Smooth muscle cell (in vitro differentiated cells): ENCODE measurements around the gene RNF114. TPM values are rescaled to one million over a fixed set of nuclear protein-coding genes. Genes with fewer than 3 reads are reported as not detected.

ENCODE experiments used
- DNase-seq: peaks from one replicate; lab custom pipeline; 2025; ENCODE audit not compliant: unreplicated experiment; lab: John Stamatoyannopoulos, UW
- H2AFZ ChIP-seq: fragments of 200-600 bp; sonication (generic); 2 replicates; pipeline ENCODE4 v1.6.0; 2016; ENCODE audit warnings: antibody characterized with exemption, low read depth, mild to moderate bottlenecking
- H3F3A ChIP-seq: fragments of 200-600 bp; sonication (generic); 2 replicates; pipeline ENCODE4 v1.6.0; 2017; ENCODE audit warnings: antibody characterized with exemption, low read depth
- H3K27ac ChIP-seq: fragments of 200-600 bp; sonication (generic); 2 replicates; pipeline ENCODE4 v1.5.1; 2016; ENCODE audit warnings: low read depth, mild to moderate bottlenecking
- H3K27me3 ChIP-seq: fragments of 200-600 bp; sonication (generic); 2 replicates; pipeline ENCODE4 v1.6.1; 2016; ENCODE audit warnings: low read depth, mild to moderate bottlenecking
- H3K36me3 ChIP-seq: fragments of 200-600 bp; sonication (generic); 2 replicates; pipeline ENCODE4 v1.5.1; 2016; ENCODE audit warnings: low read depth
- H3K4me1 ChIP-seq: fragments of 200-600 bp; sonication (generic); 2 replicates; pipeline ENCODE4 v1.5.1; 2016; ENCODE audit warnings: low read depth
- H3K4me2 ChIP-seq: fragments of 200-600 bp; sonication (generic); 2 replicates; pipeline ENCODE4 v1.6.0; 2016; ENCODE audit warnings: mild to moderate bottlenecking
- H3K4me3 ChIP-seq: fragments of 200-600 bp; sonication (generic); 2 replicates; pipeline ENCODE4 v1.5.1; 2016; ENCODE audit warnings: mild to moderate bottlenecking
- H3K79me2 ChIP-seq: fragments of 200-600 bp; sonication (generic); 2 replicates; pipeline ENCODE4 v1.6.0; 2016; ENCODE audit warnings: low read depth, mild to moderate bottlenecking
- H3K9ac ChIP-seq: fragments of 200-600 bp; sonication (generic); 2 replicates; pipeline ENCODE4 v1.6.0; 2016; ENCODE audit warnings: low read depth
- H3K9me3 ChIP-seq: fragments of 200-600 bp; sonication (generic); replicated peaks from 2 replicates; pipeline ENCODE4 v1.5.1; 2016; ENCODE audit warnings: low read depth
- H4K20me1 ChIP-seq: fragments of 200-600 bp; sonication (generic); 2 replicates; pipeline ENCODE4 v1.6.0; 2016; ENCODE audit warnings: low read depth
- CTCF ChIP-seq: fragments of 200-600 bp; sonication (generic); IDR thresholded peaks from 2 replicates; pipeline ENCODE4 v1.5.1; 2017; ENCODE audit warnings: borderline replicate concordance, mild to moderate bottlenecking, antibody characterized with exemption; ENCODE audit not compliant: insufficient read depth, poor library complexity, severe bottlenecking
- WGBS: methylation state at CpG from one replicate; pipeline ENCODE4 v1.1.7; 2016; ENCODE audit warnings: low lambda C conversion rate; 5-methylcytosine and 5-hydroxymethylcytosine counted together
- polyA plus RNA-seq: library from polyadenylated mRNA; unstranded; fragments of >200 nt; fragmentation: Nextera tagmentation; extraction: Ambion mirVana; gene quantifications from 2 replicates; pipeline ENCODE4 v1.2.1, GENCODE V29; 2016
- total RNA-seq: library from RNA; depleted of rRNA; stranded (reverse); fragments of >200 nt; gene quantifications from 2 replicates; pipeline ENCODE4 v1.2.3, GENCODE V29; 2014

Gene RNF114
- total and polyA plus RNA-seq, 2 experiments from 2014 or later: 54.2 to 80.5 TPM

GRCh38 chr20:49983123-49983847, 47.1 kb downstream of the RNF114 start:
- H3K27ac ChIP-seq: peak overlapping the region; percentile 13
- no peak overlapping the region for H2AFZ ChIP-seq
- WGBS: 15% methylated on average over 16 of the region's 24 CpGs
- H3K79me2 ChIP-seq: peaks cover 39% of the 10 kb centered on the region
- no peak for TF ChIP-seq CTCF
- H3K27me3 ChIP-seq: no peaks in the 10 kb centered on the region
- peaks cover 39% of the 10 kb centered on the region for H4K20me1 ChIP-seq
- peak overlapping the region; percentile 93 for H3K4me2 ChIP-seq
- no peaks in the 10 kb centered on the region for H3K9me3 ChIP-seq
- no peak for DNase-seq
- H3K9ac ChIP-seq: peak overlapping the region; percentile 75
- no peaks in the 10 kb centered on the region for H3K36me3 ChIP-seq
- H3K4me3 ChIP-seq: peak overlapping the region; percentile 77
- H3K4me1 ChIP-seq: peaks cover 40% of the 10 kb centered on the region
- H3F3A ChIP-seq: peaks cover 27% of the 10 kb centered on the region

GRCh38 chr20:49983848-49984408, 47.7 kb downstream of the RNF114 start:
- H3K4me1 ChIP-seq: peaks cover 44% of the 10 kb centered on the region
- peaks cover 39% of the 10 kb centered on the region for H4K20me1 ChIP-seq
- no peak for TF ChIP-seq CTCF
- H2AFZ ChIP-seq: no peak overlapping the region
- no peaks in the 10 kb centered on the region for H3K27me3 ChIP-seq
- H3K4me2 ChIP-seq: peak overlapping the region; percentile 93
- peaks cover 39% of the 10 kb centered on the region for H3K79me2 ChIP-seq
- H3F3A ChIP-seq: peaks cover 33% of the 10 kb centered on the region
- 56% methylated on average over 18 of the region's 18 CpGs for WGBS
- DNase-seq: no peak
- peak overlapping the region; percentile 75 for H3K9ac ChIP-seq
- no peak overlapping the region for H3K27ac ChIP-seq
- peak overlapping the region; percentile 77 for H3K4me3 ChIP-seq
- H3K36me3 ChIP-seq: no peaks in the 10 kb centered on the region
- H3K9me3 ChIP-seq: no peaks in the 10 kb centered on the region

DNA sequence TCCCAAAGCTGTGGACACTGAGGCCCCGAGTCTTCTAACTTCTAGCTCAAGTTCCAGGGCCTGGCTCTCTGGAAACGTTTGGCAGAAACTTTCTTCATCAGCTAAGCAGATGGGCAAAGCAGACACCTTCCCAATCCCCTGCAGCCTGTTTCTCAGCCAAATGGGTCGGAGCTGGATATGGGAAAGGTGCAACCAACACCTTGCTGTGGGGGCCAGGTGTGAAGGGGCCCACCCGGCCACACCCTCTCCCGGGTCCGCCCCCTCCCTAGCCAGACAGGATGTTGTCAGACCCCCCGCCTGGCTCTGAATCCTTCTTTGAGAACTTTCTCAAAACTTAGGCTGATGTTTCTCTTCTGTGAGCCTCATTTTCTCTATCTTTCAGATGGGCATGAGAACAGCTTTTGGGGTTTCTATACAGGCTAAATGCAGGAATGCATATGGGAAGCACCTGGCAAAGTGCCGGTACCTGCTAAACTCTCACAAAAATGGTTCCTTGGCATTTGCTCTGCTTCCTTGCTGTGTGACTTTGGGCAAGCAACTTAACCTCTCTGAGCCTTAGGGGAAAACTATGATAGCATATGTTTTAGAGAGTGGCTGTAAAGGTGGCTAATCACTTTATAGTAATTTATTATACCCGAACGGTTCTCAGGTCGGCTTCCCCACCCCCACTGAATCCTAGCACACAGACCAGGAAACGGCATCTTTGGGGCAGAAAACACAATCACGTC, 48.4 kb downstream of the RNF114 start:
- H2AFZ ChIP-seq: no peak overlapping the region

More for the DNA sequence above, 48.4 kb downstream of the RNF114 start:
- WGBS: 44% methylated on average over 13 of the region's 13 CpGs
- H3K27me3 ChIP-seq: no peaks in the 10 kb centered on the region
- peak overlapping the region; percentile 77 for H3K4me3 ChIP-seq
- peaks cover 39% of the 10 kb centered on the region for H3K79me2 ChIP-seq
- H3K4me1 ChIP-seq: peaks cover 51% of the 10 kb centered on the region
- H3K9ac ChIP-seq: peak overlapping the region; percentile 75
- H3K4me2 ChIP-seq: peak overlapping the region; percentile 93
- DNase-seq: no peak
- no peak overlapping the region for H3K27ac ChIP-seq
- H3K36me3 ChIP-seq: no peaks in the 10 kb centered on the region
- H4K20me1 ChIP-seq: peaks cover 39% of the 10 kb centered on the region
- peaks cover 35% of the 10 kb centered on the region for H3F3A ChIP-seq
- TF ChIP-seq CTCF: no peak
- no peaks in the 10 kb centered on the region for H3K9me3 ChIP-seq
